ENCODE measurements around the gene RAMACL.

GRCh38 chr6:166616261-166617238 lies 30.1 kb upstream of the RAMACL start:
- TF ChIP-seq ZNF274 (IDR thresholded peaks at IDR 0.05; ENCODE audit: low read depth, low read length) = no peak
- no peak for TF ChIP-seq RAD21 (IDR thresholded peaks at IDR 0.05; ENCODE audit: low read depth)
- no peak for TF ChIP-seq POLR2AphosphoS5 (IDR thresholded peaks at IDR 0.05; ENCODE audit: low read depth, low read length)
- TF ChIP-seq, protein P1, sequence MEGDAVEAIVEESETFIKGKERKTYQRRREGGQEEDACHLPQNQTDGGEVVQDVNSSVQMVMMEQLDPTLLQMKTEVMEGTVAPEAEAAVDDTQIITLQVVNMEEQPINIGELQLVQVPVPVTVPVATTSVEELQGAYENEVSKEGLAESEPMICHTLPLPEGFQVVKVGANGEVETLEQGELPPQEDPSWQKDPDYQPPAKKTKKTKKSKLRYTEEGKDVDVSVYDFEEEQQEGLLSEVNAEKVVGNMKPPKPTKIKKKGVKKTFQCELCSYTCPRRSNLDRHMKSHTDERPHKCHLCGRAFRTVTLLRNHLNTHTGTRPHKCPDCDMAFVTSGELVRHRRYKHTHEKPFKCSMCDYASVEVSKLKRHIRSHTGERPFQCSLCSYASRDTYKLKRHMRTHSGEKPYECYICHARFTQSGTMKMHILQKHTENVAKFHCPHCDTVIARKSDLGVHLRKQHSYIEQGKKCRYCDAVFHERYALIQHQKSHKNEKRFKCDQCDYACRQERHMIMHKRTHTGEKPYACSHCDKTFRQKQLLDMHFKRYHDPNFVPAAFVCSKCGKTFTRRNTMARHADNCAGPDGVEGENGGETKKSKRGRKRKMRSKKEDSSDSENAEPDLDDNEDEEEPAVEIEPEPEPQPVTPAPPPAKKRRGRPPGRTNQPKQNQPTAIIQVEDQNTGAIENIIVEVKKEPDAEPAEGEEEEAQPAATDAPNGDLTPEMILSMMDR (IDR thresholded peaks at IDR 0.05 in 2 of 3, conservative IDR thresholded peaks at IDR 0.05 in 1 of 3; ENCODE audit: borderline replicate concordance in 1 of 3, insufficient read depth in 1 of 3, low read depth in 2 of 3, low read length in 2 of 3) = no peak
- no peak for TF ChIP-seq SIN3A (IDR thresholded peaks at IDR 0.05; ENCODE audit: low read depth)
- TF ChIP-seq SRF (IDR thresholded peaks at IDR 0.05; ENCODE audit: low read depth) = no peak
- TF ChIP-seq REST (IDR thresholded peaks at IDR 0.05; ENCODE audit: low read depth) = no peak
- no peak for TF ChIP-seq POLR2A (IDR thresholded peaks at IDR 0.05; ENCODE audit: borderline replicate concordance, extremely low read depth, insufficient read depth, insufficient read length)
- no peak for TF ChIP-seq JUND (IDR thresholded peaks at IDR 0.05)

All from HCT116 (cell line).